ENCODE data around the gene KIAA1191. TPM values are rescaled to one million over a fixed set of nuclear protein-coding genes. Genes with fewer than 3 reads are reported as not detected.
A peak's percentile ranks its signal among the peaks of the same experiment; 100 is the strongest.

KIAA1191 gene
- total RNA-seq, 2 donors from 2014 or later, result 135 to 172 TPM

- Mint-ChIP-seq H3K27ac (no peak overlapping the region), H3K9me3 (no peaks in the 10 kb centered on the region), H3K36me3 (ENCODE audit: low read depth) (peaks cover 13% of the 10 kb centered on the region), H3K27me3 (ENCODE audit: insufficient read depth) (no peaks in the 10 kb centered on the region), H3K4me3 (no peak overlapping the region), H3K4me1 (peaks cover 2% of the 10 kb centered on the region)
- TF ChIP-seq CTCF (conservative IDR thresholded peaks at IDR 0.05), result no peak
- no peak for DNase-seq
- no peak overlapping the region for H3K27ac ChIP-seq (ENCODE audit: low read depth, low read length)
- no peak overlapping the region for H3K4me3 ChIP-seq (ENCODE audit: low read length)
- H3K27me3 ChIP-seq (ENCODE audit: control insufficient read depth, insufficient read depth, low read length, poor library complexity, severe bottlenecking), result no peaks in the 10 kb centered on the region
- no peak overlapping the region for H3K9ac ChIP-seq (ENCODE audit: extremely low read depth, low read length, poor library complexity, severe bottlenecking)
- H3K36me3 ChIP-seq (ENCODE audit: control insufficient read depth, insufficient read depth, low read length), result peaks cover 30% of the 10 kb centered on the region
- no peaks in the 10 kb centered on the region for H3K4me1 ChIP-seq (ENCODE audit: control insufficient read depth, insufficient read depth, low read length)
- no peaks in the 10 kb centered on the region for H3K9me3 ChIP-seq (ENCODE audit: control insufficient read depth, low read length)
- 93 to 98% methylated on average over 13 to 17 of the region's 17 CpGs for WGBS, 2 experiments (ENCODE audit: insufficient coverage in 1 of 2, insufficient read length in 1 of 2)
Measured at GRCh38 chr5:176400382-176401156, 39.0 kb upstream of the KIAA1191 start.

- H3K27me3 ChIP-seq (ENCODE audit: control insufficient read depth, insufficient read depth, low read length, poor library complexity, severe bottlenecking), result no peaks in the 10 kb centered on the region
- no peaks in the 10 kb centered on the region for H3K27me3 Mint-ChIP-seq (ENCODE audit: insufficient read depth)
- H3K4me1 ChIP-seq (ENCODE audit: control insufficient read depth, insufficient read depth, low read length), result no peaks in the 10 kb centered on the region
- no peak overlapping the region for H3K27ac Mint-ChIP-seq
- H3K4me3 Mint-ChIP-seq, result no peak overlapping the region
- no peak overlapping the region for H3K27ac ChIP-seq (ENCODE audit: low read depth, low read length)
- no peaks in the 10 kb centered on the region for H3K9me3 Mint-ChIP-seq
- H3K4me3 ChIP-seq (ENCODE audit: low read length), result no peak overlapping the region
- peak; percentile 38 for DNase-seq
- TF ChIP-seq CTCF (conservative IDR thresholded peaks at IDR 0.05), result no peak
- H3K9me3 ChIP-seq (ENCODE audit: control insufficient read depth, low read length), result no peaks in the 10 kb centered on the region
- no peaks in the 10 kb centered on the region for H3K4me1 Mint-ChIP-seq
- peaks cover 14% of the 10 kb centered on the region for H3K36me3 Mint-ChIP-seq (ENCODE audit: low read depth)
- H3K36me3 ChIP-seq (ENCODE audit: control insufficient read depth, insufficient read depth, low read length), result peaks cover 24% of the 10 kb centered on the region
- no peak overlapping the region for H3K9ac ChIP-seq (ENCODE audit: extremely low read depth, low read length, poor library complexity, severe bottlenecking)
- WGBS, 2 experiments (ENCODE audit: insufficient coverage in 1 of 2, insufficient read length in 1 of 2), result 92% methylated on average over 10 to 18 of the region's 18 CpGs
Measured at GRCh38 chr5:176397736-176398420, 36.3 kb upstream of the KIAA1191 start.

- H3K4me3 Mint-ChIP-seq, result no peak overlapping the region
- H3K9ac ChIP-seq (ENCODE audit: extremely low read depth, low read length, poor library complexity, severe bottlenecking), result no peak overlapping the region
- no peak overlapping the region for H3K27ac ChIP-seq (ENCODE audit: low read depth, low read length)
- no peaks in the 10 kb centered on the region for H3K9me3 Mint-ChIP-seq
- H3K4me3 ChIP-seq (ENCODE audit: low read length), result no peak overlapping the region
- peaks cover 39% of the 10 kb centered on the region for H3K36me3 ChIP-seq (ENCODE audit: control insufficient read depth, insufficient read depth, low read length)
- 78 to 92% methylated on average over 5 to 6 of the region's 6 CpGs for WGBS, 2 experiments (ENCODE audit: insufficient coverage in 1 of 2, insufficient read length in 1 of 2)
- H3K27ac Mint-ChIP-seq, result peak overlapping the region; percentile 48
- TF ChIP-seq CTCF (conservative IDR thresholded peaks at IDR 0.05), result no peak
- no peaks in the 10 kb centered on the region for H3K9me3 ChIP-seq (ENCODE audit: control insufficient read depth, low read length)
- H3K4me1 Mint-ChIP-seq, result no peaks in the 10 kb centered on the region
- DNase-seq, result no peak
- H3K36me3 Mint-ChIP-seq (ENCODE audit: low read depth), result peaks cover 19% of the 10 kb centered on the region
- no peaks in the 10 kb centered on the region for H3K27me3 Mint-ChIP-seq (ENCODE audit: insufficient read depth)
- no peaks in the 10 kb centered on the region for H3K27me3 ChIP-seq (ENCODE audit: control insufficient read depth, insufficient read depth, low read length, poor library complexity, severe bottlenecking)
- H3K4me1 ChIP-seq (ENCODE audit: control insufficient read depth, insufficient read depth, low read length), result no peaks in the 10 kb centered on the region
Measured at GRCh38 chr5:176396330-176396729, 34.8 kb upstream of the KIAA1191 start.

Measured in endodermal cell (in vitro differentiated cells).